SKM-1 treated with dmso at 0.1 percent for 144 hours (cell line): ENCODE data around the gene KCNS1.

ENCODE experiments used
- DNase-seq: peaks from one replicate; lab custom pipeline; 2025; ENCODE audit not compliant: unreplicated experiment; lab: John Stamatoyannopoulos, UW

The KCNS1 gene

GRCh38 chr20:45051204-45052060 is 49.5 kb downstream of the KCNS1 start:
- DNase-seq: no peak

GRCh38 chr20:45049904-45050471 is 50.9 kb downstream of the KCNS1 start:
- no peak for DNase-seq

GRCh38 chr20:45049438-45049837 is 51.5 kb downstream of the KCNS1 start:
- no peak for DNase-seq

GRCh38 chr20:45047581-45048119 is 53.3 kb downstream of the KCNS1 start:
- DNase-seq: no peak

GRCh38 chr20:45044601-45045000 is 56.3 kb downstream of the KCNS1 start:
- no peak for DNase-seq

GRCh38 chr20:45044084-45044573 is 56.8 kb downstream of the KCNS1 start:
- peak; percentile 54 for DNase-seq

GRCh38 chr20:45042978-45043377 is 57.9 kb downstream of the KCNS1 start:
- no peak for DNase-seq
